Measurements from ENCODE around the gene ANKHD1.
"Not testable (repeated sequence)": the region's sequence is repeated elsewhere in the genome, so short reads cannot be mapped to it uniquely, and the experiment has no call there.

Gene ANKHD1

GRCh38 chr5:140432212-140432611 lies 30.6 kb downstream of the ANKHD1 start:
- Histone ChIP-seq H3K18ac (ENCODE audit: low read length) (no peak overlapping the region), H2AK5ac (ENCODE audit: low read depth, low read length) (no peak overlapping the region), H3K4ac (ENCODE audit: low read length) (no peak overlapping the region), H3K9me3 (replicated peaks in 1 of 2; ENCODE audit: control insufficient read depth in 2 of 2, insufficient read depth in 1 of 2, low read depth in 1 of 2, low read length in 2 of 2) (no peaks in the 10 kb centered on the region), H2BK5ac (ENCODE audit: low read length) (no peak overlapping the region), H4K91ac (ENCODE audit: low read depth, low read length, poor library complexity) (no peak overlapping the region), H2BK120ac (ENCODE audit: low read depth, low read length) (no peak overlapping the region), H2BK15ac (ENCODE audit: low read length) (no peak overlapping the region), H3K27ac (replicated peaks; ENCODE audit: low read length) (no peak overlapping the region), H2AFZ (ENCODE audit: low read length) (no peak overlapping the region), H3K79me1 (ENCODE audit: low read depth, low read length) (peaks cover 4% of the 10 kb centered on the region), H3K27me3 (ENCODE audit: control insufficient read depth in 3 of 3, insufficient read depth in 3 of 3, low read depth in 1 of 3, low read length in 3 of 3) (no peaks in the 10 kb centered on the region), H3K9ac (ENCODE audit: low read depth, low read length, poor library complexity) (no peak overlapping the region), H3K36me3 (replicated peaks in 1 of 2; ENCODE audit: control insufficient read depth in 2 of 2, insufficient read depth in 2 of 2, low read length in 2 of 2) (peaks cover 0 to 39% of the 10 kb centered on the region in 2 donors), H3K23ac (ENCODE audit: low read depth, low read length, poor library complexity) (no peak overlapping the region), H4K8ac (ENCODE audit: low read depth, low read length) (no peak overlapping the region), H2BK12ac (ENCODE audit: low read length) (no peak overlapping the region), H3K4me2 (ENCODE audit: insufficient read depth, low read length, poor library complexity, severe bottlenecking) (no peak overlapping the region), H3K4me3 (ENCODE audit: low read length in 2 of 2) (no peak overlapping the region), H3K14ac (ENCODE audit: low read length) (no peak overlapping the region), H3K4me1 (ENCODE audit: control insufficient read depth in 2 of 2, insufficient read depth in 1 of 2, low read depth in 1 of 2, low read length in 2 of 2) (no peaks in the 10 kb centered on the region)
- DNase-seq (ENCODE audit: low spot score), result no peak
- WGBS, 2 donors (ENCODE audit: extremely low coverage in 2 of 2, insufficient read length in 2 of 2, insufficient replicate concordance in 1 of 2), result no CpG with 5 or more reads among the region's 1 CpG

GRCh38 chr5:140432916-140433315 lies 31.3 kb downstream of the ANKHD1 start:
- H2BK120ac ChIP-seq (ENCODE audit: low read depth, low read length), result no peak overlapping the region
- no peak overlapping the region for H2BK5ac ChIP-seq (ENCODE audit: low read length)
- no peak overlapping the region for H2BK15ac ChIP-seq (ENCODE audit: low read length)
- H3K36me3 ChIP-seq (replicated peaks in 1 of 2; ENCODE audit: control insufficient read depth in 2 of 2, insufficient read depth in 2 of 2, low read length in 2 of 2), result peaks cover 0 to 46% of the 10 kb centered on the region in 2 donors
- H2AFZ ChIP-seq (ENCODE audit: low read length), result no peak overlapping the region
- no peak overlapping the region for H3K4me2 ChIP-seq (ENCODE audit: insufficient read depth, low read length, poor library complexity, severe bottlenecking)
- no peaks in the 10 kb centered on the region for H3K27me3 ChIP-seq (ENCODE audit: control insufficient read depth in 3 of 3, insufficient read depth in 3 of 3, low read depth in 1 of 3, low read length in 3 of 3)
- H2BK12ac ChIP-seq (ENCODE audit: low read length), result no peak overlapping the region
- no peak overlapping the region for H4K91ac ChIP-seq (ENCODE audit: low read depth, low read length, poor library complexity)
- H3K4ac ChIP-seq (ENCODE audit: low read length), result no peak overlapping the region
- no peak overlapping the region for H3K23ac ChIP-seq (ENCODE audit: low read depth, low read length, poor library complexity)
- no peak overlapping the region for H3K4me3 ChIP-seq (ENCODE audit: low read length in 2 of 2)
- no peaks in the 10 kb centered on the region for H3K9me3 ChIP-seq (replicated peaks in 1 of 2; ENCODE audit: control insufficient read depth in 2 of 2, insufficient read depth in 1 of 2, low read depth in 1 of 2, low read length in 2 of 2)
- no peak overlapping the region for H3K18ac ChIP-seq (ENCODE audit: low read length)
- H4K8ac ChIP-seq (ENCODE audit: low read depth, low read length), result no peak overlapping the region
- no peak overlapping the region for H3K9ac ChIP-seq (ENCODE audit: low read depth, low read length, poor library complexity)
- H3K4me1 ChIP-seq (ENCODE audit: control insufficient read depth in 2 of 2, insufficient read depth in 1 of 2, low read depth in 1 of 2, low read length in 2 of 2), result no peaks in the 10 kb centered on the region
- no peak overlapping the region for H3K14ac ChIP-seq (ENCODE audit: low read length)
- H2AK5ac ChIP-seq (ENCODE audit: low read depth, low read length), result no peak overlapping the region
- WGBS, 2 donors (ENCODE audit: extremely low coverage in 2 of 2, insufficient read length in 2 of 2, insufficient replicate concordance in 1 of 2), result no CpG with 5 or more reads among the region's 8 CpGs
- H3K79me1 ChIP-seq (ENCODE audit: low read depth, low read length), result peaks cover 4% of the 10 kb centered on the region
- H3K27ac ChIP-seq (replicated peaks; ENCODE audit: low read length), result no peak overlapping the region
- DNase-seq (ENCODE audit: low spot score), result no peak

GRCh38 chr5:140457368-140457767 lies 55.7 kb downstream of the ANKHD1 start:
- not testable (repeated sequence) for H3K4ac ChIP-seq (ENCODE audit: low read length); H3K18ac ChIP-seq (ENCODE audit: low read length); H2BK120ac ChIP-seq (ENCODE audit: low read depth, low read length); H3K27me3 ChIP-seq (ENCODE audit: control insufficient read depth in 3 of 3, insufficient read depth in 3 of 3, low read depth in 1 of 3, low read length in 3 of 3); H2BK12ac ChIP-seq (ENCODE audit: low read length); H3K23ac ChIP-seq (ENCODE audit: low read depth, low read length, poor library complexity); DNase-seq (ENCODE audit: low spot score); H2BK5ac ChIP-seq (ENCODE audit: low read length); H4K91ac ChIP-seq (ENCODE audit: low read depth, low read length, poor library complexity); H3K4me1 ChIP-seq (ENCODE audit: control insufficient read depth in 2 of 2, insufficient read depth in 1 of 2, low read depth in 1 of 2, low read length in 2 of 2); H3K9me3 ChIP-seq (replicated peaks in 1 of 2; ENCODE audit: control insufficient read depth in 2 of 2, insufficient read depth in 1 of 2, low read depth in 1 of 2, low read length in 2 of 2); H3K4me2 ChIP-seq (ENCODE audit: insufficient read depth, low read length, poor library complexity, severe bottlenecking); H2BK15ac ChIP-seq (ENCODE audit: low read length); H3K27ac ChIP-seq (replicated peaks; ENCODE audit: low read length); H3K79me1 ChIP-seq (ENCODE audit: low read depth, low read length); H4K8ac ChIP-seq (ENCODE audit: low read depth, low read length); H3K14ac ChIP-seq (ENCODE audit: low read length); H3K9ac ChIP-seq (ENCODE audit: low read depth, low read length, poor library complexity); H2AK5ac ChIP-seq (ENCODE audit: low read depth, low read length); H2AFZ ChIP-seq (ENCODE audit: low read length); H3K4me3 ChIP-seq (ENCODE audit: low read length in 2 of 2)
- peaks cover 12 to 55% of the 10 kb centered on the region in 2 donors for H3K36me3 ChIP-seq (replicated peaks in 1 of 2; ENCODE audit: control insufficient read depth in 2 of 2, insufficient read depth in 2 of 2, low read length in 2 of 2)
- WGBS, 2 donors (ENCODE audit: extremely low coverage in 2 of 2, insufficient read length in 2 of 2, insufficient replicate concordance in 1 of 2), result no CpG with 5 or more reads among the region's 4 CpGs

GRCh38 chr5:140466981-140467742 lies 65.5 kb downstream of the ANKHD1 start:
- DNase-seq (ENCODE audit: low spot score), result no peak
- Histone ChIP-seq H4K8ac (ENCODE audit: low read depth, low read length) (no peak overlapping the region), H3K23ac (ENCODE audit: low read depth, low read length, poor library complexity) (no peak overlapping the region), H3K4me3 (ENCODE audit: low read length in 2 of 2) (no peak overlapping the region), H2AFZ (ENCODE audit: low read length) (no peak overlapping the region), H3K36me3 (replicated peaks in 1 of 2; ENCODE audit: control insufficient read depth in 2 of 2, insufficient read depth in 2 of 2, low read length in 2 of 2) (peaks cover 5 to 96% of the 10 kb centered on the region in 2 donors), H3K4me2 (ENCODE audit: insufficient read depth, low read length, poor library complexity, severe bottlenecking) (no peak overlapping the region), H3K27me3 (ENCODE audit: control insufficient read depth in 3 of 3, insufficient read depth in 3 of 3, low read depth in 1 of 3, low read length in 3 of 3) (no peaks in the 10 kb centered on the region), H2BK12ac (ENCODE audit: low read length) (no peak overlapping the region), H3K79me1 (ENCODE audit: low read depth, low read length) (no peaks in the 10 kb centered on the region), H3K9ac (ENCODE audit: low read depth, low read length, poor library complexity) (no peak overlapping the region), H3K18ac (ENCODE audit: low read length) (no peak overlapping the region), H2AK5ac (ENCODE audit: low read depth, low read length) (no peak overlapping the region), H3K4me1 (ENCODE audit: control insufficient read depth in 2 of 2, insufficient read depth in 1 of 2, low read depth in 1 of 2, low read length in 2 of 2) (no peaks in the 10 kb centered on the region), H3K14ac (ENCODE audit: low read length) (no peak overlapping the region), H3K4ac (ENCODE audit: low read length) (no peak overlapping the region), H2BK120ac (ENCODE audit: low read depth, low read length) (no peak overlapping the region), H3K9me3 (replicated peaks in 1 of 2; ENCODE audit: control insufficient read depth in 2 of 2, insufficient read depth in 1 of 2, low read depth in 1 of 2, low read length in 2 of 2) (no peaks in the 10 kb centered on the region), H3K27ac (replicated peaks; ENCODE audit: low read length) (no peak overlapping the region), H2BK5ac (ENCODE audit: low read length) (no peak overlapping the region), H4K91ac (ENCODE audit: low read depth, low read length, poor library complexity) (no peak overlapping the region), H2BK15ac (ENCODE audit: low read length) (no peak overlapping the region)
- WGBS, 2 donors (ENCODE audit: extremely low coverage in 2 of 2, insufficient read length in 2 of 2, insufficient replicate concordance in 1 of 2), result no CpG with 5 or more reads among the region's 1 CpG
